ENCODE results near the gene OR1M1.
"Not testable (repeated sequence)": the region's sequence is repeated elsewhere in the genome, so short reads cannot be mapped to it uniquely, and the experiment has no call there.

OR1M1 gene, protein sequence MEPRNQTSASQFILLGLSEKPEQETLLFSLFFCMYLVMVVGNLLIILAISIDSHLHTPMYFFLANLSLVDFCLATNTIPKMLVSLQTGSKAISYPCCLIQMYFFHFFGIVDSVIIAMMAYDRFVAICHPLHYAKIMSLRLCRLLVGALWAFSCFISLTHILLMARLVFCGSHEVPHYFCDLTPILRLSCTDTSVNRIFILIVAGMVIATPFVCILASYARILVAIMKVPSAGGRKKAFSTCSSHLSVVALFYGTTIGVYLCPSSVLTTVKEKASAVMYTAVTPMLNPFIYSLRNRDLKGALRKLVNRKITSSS

DNA sequence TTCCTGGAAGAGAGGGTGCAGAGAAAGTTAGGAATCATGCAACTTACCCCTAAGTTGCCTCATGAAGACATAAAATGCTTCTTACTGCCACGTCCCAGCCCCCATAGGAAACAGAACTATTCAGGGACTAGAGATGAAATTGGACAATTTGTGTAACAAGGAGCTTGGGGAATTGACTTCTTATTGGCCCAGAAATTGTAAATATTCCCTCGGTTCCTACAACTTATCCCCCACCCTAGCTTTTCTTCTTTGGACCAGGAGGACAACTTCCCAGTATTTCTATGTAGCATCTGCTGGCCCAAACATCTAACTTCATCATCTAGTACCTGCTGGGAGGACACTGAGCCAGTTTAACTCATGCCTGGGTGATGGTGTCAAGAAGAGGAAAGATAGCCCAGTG, at the start of gene OR1M1:
Gene OR1M1, plus strand, starts transcription at position 301 of the 400 bp plus-strand sequence. CDS start 6,184 bp downstream, outside the sequence.
- DNase-seq: no peak

DNA sequence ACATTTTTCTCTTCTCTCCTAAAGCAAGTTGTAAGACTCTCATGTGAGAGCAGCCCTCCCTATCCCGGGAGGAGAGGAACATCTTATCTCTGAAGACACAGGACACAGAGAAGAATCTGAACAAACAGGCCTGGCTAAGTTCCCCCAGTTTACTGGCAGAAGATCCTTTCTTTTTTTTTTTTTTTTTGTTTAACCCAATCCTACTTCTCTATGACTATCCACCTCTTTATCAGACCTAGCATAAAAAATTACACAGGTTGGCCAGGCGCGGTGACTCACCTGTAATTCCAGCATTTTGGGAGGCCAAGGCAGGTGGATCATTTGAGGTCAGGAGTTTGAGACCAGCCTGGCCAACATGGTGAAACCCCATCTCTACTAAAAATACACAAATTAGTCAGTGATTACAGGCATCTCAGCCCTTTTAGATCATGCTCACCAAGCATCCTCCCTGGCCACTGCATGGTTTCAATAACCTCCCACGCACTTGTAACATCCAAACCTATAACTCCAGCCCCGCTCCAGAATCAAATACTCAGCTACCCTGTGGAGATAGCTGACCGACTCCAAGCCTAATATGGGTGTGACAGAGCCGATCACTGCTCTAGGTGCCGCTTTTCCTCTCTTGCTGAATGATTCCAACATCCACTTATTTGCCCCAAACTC, 49.3 kb upstream of the OR1M1 start:
- DNase-seq: no peak

DNA sequence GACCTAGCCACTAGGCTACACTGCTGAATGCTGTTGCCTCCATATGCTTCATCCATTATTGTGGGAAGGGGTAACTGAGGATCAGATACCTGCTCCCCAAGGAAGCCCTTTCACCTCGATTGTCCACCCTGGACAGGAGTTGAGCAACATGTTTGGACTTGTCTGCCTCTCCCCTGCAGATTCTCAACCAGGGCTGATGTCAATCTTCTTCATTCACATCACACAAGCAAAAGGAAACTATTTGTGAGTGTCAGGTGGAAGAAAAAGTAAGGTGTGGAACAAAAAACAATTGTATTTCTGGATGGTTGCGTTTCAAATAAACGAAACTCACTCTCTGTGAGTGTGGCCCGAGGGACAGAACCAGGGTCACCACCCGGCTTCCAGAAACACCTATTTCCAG, 47.1 kb upstream of the OR1M1 start:
- no peak for DNase-seq

DNA sequence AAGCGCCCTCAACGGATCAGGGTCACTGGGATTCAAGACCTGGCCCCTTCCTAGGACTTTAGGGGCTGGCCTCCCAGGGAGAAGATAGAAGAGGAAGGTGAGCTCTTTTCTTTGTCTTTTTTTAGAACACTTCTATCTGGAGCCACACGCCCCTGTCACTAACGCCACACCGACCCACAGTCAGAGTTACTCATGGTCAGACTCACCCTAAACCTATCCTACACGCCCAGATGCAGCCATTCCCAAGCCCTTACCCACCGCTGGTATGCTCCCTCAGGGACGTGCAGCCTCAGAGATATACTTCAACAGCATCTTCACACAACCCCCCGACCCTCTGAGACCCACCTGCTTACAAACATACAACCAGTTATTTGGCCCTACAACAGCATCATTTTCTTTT, 46.7 kb upstream of the OR1M1 start:
- no peak for DNase-seq

DNA sequence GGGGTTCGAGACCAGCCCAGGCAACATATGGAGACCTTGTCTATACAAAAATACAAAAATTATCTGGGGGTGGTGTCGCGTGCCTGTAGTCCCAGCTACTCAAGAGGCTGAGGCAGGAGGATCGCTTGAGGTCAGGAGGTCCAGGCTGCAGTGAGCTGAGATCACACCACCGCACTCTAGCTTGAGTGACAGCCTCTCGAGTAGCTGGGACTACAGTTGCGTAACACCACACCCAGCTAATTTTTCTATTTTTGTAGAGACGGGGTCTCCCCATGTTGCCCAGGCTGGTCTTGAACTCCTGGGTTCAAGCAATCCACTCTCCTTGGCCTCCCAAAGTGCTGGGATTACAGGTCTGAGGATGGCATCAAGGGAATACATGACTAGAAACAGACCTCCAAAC, 45.8 kb upstream of the OR1M1 start:
- no peak for DNase-seq

DNA sequence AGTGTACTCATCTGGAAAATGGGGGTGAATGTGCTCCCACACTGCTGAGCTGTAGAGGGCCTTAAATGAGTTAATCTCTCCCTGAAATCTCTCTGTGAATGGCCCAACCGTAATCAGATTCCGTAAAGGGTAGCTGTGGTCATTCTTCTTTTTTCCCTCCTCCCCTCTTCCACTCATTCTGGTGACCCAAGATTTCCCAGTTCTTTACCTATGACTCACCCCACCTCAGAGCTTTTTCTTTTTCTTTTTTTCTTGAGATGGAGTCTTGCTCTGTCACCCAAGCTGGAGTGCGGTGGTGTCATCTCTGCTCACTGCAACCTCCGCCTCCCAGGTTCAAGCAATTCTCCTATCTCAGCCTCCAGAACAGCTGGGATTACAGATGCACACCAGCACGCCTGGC, 43.3 kb upstream of the OR1M1 start:
- no peak for DNase-seq

DNA sequence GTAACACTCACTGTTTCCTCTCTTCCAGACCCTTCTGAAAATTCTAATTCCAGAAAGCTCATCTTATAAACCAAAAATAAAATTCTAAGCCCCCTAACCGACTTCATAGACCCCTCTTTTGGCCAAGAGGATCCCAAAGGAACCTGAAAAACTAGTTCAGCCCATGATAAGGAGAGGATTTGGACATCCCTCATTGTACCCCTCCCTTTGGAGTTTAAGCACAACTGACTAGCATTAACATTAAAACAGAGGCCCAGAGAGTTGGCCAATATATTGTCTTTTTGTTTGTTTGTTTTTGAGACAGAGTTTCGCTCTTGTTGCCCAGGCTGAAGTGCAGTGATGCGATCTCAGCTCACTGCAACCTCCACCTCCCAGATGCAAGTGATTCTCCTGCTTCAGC, 42.4 kb upstream of the OR1M1 start:
- no peak for DNase-seq

DNA sequence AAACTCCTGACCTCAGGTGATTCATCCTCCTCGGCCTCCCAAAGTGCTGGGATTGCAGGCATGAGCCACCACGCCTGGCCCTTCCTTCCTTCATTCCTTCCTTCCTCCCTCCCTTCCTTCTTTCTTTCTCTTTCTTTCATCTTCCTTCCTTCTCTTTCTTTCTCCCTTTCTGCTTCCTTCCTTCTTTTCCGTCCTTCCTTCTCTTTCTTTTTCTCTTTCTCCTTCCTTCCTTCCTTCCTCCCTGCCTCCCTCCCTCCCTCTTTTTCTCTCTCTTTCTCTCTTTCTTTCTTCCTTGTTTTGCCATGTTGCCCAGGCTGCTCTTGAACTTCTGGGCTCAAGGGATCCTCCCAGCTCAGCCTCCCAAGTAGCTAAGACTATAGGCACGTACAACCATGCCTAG, 40.2 kb upstream of the OR1M1 start:
- DNase-seq: no peak

DNA sequence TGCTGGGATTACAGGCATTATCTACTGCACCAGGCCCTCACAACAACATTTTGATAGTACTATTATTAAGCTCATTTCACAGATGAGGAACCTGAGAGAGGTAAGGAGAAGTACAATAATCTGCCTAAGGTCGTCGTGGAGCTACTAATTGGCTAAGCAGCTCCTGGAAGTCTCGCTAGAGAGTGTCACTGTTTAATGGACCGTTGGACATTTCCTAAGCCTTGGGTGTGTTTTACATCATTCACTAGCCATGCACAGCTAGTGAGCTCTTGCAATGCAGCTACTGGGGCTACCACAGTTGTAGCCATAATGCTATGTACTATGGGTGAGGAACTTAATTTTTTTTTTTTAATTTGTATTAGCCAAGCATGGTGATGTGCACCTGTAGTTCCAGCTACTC, 34.0 kb upstream of the OR1M1 start:
- no peak for DNase-seq

DNA sequence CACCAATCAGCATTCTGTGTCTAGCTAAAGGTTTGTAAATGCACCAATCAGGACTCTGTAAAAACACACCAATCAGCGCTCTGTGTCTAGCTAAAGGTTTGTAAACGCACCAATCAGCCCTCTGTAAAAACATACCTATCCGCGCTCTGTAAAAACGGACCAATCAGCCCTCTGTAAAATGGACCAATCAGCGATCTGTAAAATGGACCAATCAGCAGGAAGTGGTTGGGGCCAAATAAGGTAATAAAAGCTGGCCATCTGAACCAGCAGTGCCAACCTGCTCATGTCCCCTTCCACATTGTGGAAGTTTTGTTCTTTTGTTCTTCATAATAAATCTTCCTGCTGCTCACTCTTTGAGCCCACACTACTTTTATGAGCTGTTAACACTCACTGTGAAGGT, 33.2 kb upstream of the OR1M1 start:
- not testable (repeated sequence) for DNase-seq

DNA sequence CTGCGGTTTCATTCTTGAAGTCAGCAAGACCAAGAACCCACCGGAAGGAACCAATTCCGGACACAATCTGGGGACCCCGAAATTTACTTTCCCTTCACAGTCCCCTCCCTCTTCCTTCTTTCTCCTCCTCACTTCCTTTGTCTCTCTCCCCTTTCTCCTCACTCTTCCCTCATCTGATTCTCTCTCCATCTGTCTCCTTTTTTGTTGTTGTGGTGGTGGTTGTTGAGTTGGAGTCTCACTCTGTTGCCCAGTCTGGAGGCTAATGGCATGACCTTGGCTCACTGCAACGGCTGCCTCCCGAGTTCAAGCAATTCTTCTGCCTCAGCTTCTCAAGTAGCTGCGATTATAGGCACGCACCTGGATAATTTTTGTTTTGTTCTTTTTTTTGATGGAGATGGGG, 32.7 kb upstream of the OR1M1 start:
- no peak for DNase-seq

DNA sequence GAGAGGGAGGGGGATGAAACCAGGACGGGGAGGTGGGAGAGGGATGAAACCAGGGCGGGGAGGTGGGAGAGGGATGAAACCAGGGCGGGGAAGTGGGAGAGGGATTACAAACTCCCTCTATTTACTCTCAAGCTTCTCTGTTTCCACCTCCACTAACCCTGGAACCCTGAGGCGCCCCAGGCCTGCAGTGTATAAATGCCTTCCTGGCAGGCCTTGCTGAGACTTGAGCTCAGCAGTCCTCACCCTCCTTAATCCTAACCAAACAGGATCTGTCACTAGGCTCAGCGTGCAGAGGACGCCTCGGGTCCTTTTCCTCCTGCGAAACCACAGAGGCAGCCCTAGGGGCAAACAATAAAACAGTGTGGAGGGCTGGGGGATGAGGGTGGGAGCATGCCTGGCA, 32.1 kb upstream of the OR1M1 start:
- DNase-seq: no peak

DNA sequence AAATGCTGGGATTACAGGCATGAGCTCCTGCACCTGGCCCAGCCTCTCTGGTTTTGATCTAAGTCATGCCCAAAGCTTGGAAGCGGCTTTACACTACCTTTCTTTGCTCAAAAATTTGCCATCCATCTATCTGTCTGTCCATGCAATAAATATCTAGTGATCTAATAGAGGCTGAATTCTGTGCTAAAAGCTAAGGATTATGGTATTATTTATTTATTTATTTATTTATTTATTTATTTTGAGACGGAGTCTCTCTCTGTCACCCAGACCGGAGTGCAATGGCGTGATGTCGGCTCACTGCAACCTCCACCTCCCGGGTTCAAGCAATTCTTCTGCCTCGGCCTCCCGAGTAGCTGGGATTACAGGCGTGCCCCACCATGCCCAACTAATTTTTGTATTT, 30.7 kb upstream of the OR1M1 start:
- DNase-seq: not testable (repeated sequence)

DNA sequence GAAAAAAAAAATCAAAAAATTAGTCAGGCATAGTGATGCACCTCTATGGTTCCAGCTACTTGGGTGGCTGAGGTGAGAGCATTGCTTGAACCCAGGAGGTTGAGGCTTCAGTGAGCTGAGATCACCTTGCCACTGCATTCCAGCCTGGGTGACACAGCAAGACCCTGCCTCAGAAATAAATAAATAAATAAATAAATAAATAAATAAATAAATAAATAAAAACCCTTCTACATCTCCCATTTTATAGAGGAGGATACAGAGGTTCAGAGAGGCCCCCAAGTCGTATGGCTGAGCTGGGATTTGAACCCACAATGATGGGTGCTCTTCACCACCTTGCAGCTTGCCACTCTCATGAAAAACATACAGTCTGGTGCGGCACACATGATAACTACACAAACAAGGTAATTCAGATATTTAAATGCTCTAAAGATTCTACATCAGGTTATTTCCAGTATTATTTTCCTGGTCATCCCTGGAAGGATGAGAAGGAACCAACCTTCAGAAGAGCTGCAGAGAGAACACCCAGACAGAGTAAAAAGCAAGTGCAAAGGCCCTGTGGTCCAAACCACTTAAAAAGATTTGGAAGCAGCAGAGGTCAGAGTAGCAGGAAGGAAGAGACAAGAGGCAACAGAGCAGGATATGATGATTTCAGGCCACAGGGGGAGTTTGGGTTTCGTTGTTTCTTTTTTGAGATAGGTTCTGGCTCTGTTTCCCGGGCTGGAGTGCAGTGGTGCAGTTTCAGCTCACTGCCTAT, 29.2 kb upstream of the OR1M1 start:
- DNase-seq: no peak

DNA sequence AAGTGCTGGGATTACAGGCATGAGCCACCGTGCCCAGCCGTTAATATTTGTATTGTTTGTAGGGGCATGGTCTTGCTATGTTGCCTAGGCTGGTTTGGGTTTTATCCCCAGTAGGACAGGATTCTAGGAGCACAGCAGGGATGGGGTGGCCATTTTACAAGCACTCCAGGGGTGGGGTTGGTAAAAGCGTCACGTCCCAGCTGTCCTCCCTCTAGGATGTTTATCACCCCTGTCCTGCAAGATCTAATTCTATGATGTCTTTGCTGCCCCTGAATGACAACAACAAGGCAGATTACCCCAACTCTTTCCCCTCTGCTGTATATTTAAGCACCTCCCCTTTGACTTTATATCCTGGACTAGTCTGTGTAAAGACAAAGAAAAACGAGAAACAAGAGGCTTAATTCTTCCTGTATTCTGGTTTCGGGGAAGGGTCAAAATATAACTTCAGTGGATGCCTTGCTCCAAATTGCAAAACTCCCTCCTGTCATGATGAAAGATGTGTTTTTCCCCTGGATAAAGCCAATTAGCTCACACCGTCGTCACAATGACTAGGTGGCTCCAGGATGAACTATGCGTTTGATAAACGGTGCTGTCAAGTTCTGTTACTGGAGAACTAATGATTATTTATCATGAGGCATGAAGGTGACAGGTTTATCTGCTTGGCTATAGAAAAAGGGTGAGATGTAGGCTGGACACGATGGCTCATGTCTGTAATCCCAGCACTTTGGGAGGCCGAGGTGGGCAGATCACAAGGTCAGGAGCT, 27.8 kb upstream of the OR1M1 start:
- peak; percentile 55 for DNase-seq

DNA sequence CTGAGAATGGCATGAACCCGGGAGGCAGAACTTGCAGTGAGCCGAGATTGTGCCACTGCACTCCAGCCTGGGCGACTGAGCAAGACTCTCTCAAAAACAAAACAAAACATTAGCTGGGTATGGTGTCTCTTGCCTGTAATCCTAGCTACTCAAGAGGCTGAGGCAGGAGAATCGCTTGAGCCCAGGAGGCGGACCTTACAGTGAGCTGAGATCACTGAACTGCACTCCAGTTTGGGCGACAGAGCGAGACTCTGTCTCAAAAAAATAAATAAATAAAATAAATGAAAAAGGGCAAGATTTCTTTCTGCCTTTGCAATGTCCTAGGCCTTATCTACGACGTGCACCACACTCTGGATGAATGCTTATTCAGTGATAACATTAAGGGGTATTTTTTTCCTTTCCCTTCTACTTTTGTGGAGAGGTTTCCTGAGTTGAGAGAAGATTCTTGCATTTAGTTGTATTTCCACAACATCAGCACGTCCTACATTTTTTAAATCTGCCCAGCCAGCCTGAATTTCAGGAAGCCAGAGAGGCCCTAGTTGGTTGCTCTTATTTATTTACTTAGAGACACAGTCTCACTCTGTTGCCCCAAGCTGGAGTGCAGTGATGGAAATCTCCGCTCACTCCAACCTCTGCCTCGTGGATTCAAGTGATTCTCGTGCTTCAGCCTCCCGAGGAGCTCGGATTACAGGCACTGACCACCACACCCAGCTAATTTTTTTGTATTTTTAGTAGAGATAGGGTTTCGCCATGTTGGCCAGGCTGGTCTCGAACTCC, 26.1 kb upstream of the OR1M1 start:
- DNase-seq: no peak

DNA sequence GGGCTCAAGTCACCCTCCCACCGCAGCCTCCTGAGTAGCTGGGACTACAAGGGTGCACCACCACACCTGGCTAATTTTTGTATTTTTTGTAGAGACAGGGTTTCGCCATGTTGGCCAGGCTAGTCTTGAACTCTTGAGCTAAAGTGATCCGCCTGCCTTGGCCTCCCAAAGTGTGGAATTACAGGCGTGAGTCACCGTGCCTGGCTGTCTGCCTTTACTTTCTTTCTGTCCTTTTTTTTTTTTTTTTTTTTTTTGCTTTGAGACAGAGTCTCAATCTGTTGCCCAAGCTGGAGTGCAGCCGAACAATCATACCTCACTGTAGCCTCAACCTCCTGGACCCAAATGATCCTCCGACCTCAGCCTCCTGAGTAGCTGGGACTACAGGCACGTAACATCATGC, 25.0 kb upstream of the OR1M1 start:
- DNase-seq: no peak

DNA sequence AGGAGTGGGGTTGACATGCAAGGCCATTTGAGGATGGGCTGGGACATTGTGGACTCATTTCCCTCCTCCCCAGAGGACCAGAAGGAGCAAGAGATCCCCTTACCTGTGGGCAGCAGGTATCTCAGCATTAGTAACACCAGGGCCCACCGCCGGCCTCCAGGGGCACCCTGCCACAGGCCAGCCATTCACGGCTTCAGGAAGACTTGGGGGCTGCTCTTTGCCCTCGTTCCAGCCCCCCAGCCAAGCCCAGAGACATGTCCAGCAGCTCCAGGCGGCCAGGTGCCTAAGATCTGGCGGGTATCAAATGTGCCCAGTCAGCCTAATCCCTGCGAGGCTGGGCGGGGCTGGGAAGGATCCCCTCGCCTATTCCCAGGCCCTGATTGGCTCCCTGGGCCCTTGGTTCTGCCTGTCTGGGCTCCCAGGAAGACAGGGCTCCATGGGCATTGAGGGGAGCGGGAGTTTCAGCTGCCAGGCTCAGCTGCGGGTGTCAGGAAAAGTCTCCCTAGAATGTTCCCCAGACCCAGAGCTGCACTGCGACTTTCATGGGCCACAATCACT, 21.3 kb upstream of the OR1M1 start:
- no peak for DNase-seq

DNA sequence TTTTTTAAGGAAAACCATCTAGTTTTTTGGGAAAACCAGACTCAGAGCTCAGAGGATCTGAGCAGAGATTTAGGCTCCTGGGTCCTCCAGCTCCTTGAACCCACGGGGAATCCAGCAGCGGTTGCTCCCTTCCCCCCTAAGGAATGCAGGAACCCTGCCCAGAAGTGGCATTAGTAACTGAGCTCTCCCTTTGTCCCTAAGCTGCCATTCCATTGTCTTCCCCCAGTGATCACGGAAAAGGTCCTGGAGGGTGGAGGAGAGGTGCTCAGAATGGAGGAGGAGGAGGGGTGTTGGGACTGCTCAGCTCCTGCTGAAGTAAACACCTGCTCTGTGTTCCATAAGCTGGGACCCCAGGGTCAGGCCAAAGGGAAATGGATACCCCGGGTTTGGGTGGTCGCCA, 16.8 kb upstream of the OR1M1 start:
- DNase-seq: no peak

DNA sequence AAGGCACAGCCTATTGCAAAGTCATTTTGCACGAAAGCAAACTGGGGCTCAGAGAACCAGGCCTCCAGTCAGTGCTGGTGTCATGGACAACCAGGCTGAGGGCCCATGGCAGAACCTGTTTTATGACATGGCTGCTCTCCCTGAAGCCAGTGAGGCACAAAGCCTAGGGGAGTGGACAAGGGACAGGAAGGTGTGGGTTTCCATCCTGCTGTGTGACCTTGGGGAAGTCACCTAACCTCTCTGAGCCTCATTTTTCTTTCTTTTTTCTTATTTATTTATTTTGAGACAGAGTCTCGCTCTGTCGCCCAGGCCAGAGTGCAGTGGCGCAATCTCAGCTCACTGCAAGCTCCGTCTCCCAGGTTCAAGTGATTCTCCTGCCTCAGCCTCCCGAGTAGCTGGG, 15.1 kb upstream of the OR1M1 start:
- not testable (repeated sequence) for DNase-seq

DNA sequence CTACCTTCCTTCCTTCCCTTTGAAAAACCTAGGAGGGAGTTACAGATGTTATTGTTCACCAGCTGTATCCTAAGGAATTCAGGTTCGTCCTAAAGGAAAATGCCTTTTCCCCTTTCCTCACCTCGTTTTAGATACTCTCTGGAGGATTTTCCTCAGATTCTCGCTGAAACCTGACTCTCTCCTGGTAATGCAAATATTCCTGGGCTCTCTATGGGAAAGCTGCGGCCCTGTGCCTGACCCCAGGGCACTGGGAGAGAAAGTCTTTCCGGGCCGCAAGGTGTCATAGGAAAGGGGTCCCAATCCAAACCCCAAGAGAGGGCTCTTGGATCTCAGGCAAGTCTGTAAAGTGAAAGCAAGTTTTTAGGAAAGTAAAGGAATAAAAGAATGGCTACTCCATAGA, 13.1 kb upstream of the OR1M1 start:
- no peak for DNase-seq
